LNCaP clone FGC (cell line): ENCODE measurements around the gene UBR4.
"Not testable (repeated sequence)": the region's sequence is repeated elsewhere in the genome, so short reads cannot be mapped to it uniquely, and the experiment has no call there.

Source experiments
- DNase-seq: peaks from one replicate; pipeline ENCODE4 v3.0.0-alpha.2; 2011; ENCODE audit warnings: low read depth
- H3K4me3 ChIP-seq: 2 replicates; pipeline ENCODE4 v1.5.1; 2011; ENCODE audit warnings: mild to moderate bottlenecking, low read depth, low read length, control low read depth
- TF ChIP-seq, protein P1 (sequence below): IDR thresholded peaks from 2 replicates; pipeline ENCODE4 v1.5.1; 2012; ENCODE audit warnings: mild to moderate bottlenecking; ENCODE audit not compliant: control insufficient read depth, insufficient read depth; ENCODE audit errors: extremely low read depth

Gene UBR4

DNA sequence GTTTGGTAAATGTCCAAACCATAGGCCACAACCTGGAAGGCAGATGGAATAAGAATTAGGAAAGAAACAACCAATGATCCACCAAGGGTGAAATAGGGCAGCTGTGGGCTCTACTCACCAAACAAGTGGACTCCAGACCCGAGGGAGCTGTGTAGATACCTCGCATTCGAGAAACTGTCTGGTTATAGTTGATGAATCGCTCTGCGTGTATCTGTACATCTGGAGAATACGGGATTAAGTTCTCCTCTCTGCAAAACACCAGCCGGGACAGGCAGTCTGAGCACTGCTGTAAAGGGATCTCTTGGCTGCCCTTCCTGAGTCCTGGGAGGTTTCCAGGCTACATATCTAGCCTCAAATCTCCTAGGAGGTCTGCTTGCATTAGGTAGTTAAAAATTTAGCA lies 9.4 kb upstream of the UBR4 start:
- TF ChIP-seq, protein P1, sequence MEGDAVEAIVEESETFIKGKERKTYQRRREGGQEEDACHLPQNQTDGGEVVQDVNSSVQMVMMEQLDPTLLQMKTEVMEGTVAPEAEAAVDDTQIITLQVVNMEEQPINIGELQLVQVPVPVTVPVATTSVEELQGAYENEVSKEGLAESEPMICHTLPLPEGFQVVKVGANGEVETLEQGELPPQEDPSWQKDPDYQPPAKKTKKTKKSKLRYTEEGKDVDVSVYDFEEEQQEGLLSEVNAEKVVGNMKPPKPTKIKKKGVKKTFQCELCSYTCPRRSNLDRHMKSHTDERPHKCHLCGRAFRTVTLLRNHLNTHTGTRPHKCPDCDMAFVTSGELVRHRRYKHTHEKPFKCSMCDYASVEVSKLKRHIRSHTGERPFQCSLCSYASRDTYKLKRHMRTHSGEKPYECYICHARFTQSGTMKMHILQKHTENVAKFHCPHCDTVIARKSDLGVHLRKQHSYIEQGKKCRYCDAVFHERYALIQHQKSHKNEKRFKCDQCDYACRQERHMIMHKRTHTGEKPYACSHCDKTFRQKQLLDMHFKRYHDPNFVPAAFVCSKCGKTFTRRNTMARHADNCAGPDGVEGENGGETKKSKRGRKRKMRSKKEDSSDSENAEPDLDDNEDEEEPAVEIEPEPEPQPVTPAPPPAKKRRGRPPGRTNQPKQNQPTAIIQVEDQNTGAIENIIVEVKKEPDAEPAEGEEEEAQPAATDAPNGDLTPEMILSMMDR = no peak
- no peak for DNase-seq
- no peak overlapping the region for H3K4me3 ChIP-seq

DNA sequence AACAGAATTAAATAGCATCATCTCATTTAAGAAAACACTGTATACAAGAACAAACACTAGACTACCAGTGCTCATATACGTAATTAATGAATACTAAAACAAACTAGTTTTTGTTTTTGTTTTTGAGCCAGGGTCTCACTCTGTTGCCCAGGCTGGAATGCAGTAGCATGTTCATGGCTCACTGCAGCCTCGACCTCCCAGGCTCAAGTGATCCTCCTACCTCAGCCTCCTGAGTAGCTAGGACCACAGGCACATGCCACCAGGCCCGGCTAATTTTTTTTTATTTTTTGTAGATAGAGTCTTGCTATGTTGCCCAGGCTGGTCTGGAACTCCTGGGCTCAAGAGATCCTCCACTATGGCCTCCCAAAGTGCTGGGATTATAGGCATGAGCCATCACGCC lies 6.5 kb upstream of the UBR4 start:
- not testable (repeated sequence) for DNase-seq, H3K4me3 ChIP-seq

DNA sequence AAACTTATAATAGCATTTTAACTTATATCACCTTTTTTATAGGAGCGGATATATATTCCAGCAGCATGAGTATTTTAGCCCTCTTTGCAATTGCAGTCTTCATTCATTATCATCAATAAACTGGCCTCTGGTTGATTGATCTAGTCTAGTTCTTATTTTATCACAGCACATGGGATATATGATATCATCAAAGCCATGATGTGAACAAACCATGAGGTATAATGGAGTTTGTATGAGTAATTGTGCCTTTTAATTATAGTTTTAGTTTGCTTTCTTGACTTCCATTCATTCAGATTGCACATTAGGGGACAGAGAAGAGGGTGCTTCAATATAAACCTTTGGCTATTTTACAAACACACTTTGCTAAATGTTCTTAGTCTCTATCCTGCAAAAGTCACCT lies 3.5 kb upstream of the UBR4 start:
- H3K4me3 ChIP-seq = no peak overlapping the region
- DNase-seq = no peak
- TF ChIP-seq, protein P1 = no peak

DNA sequence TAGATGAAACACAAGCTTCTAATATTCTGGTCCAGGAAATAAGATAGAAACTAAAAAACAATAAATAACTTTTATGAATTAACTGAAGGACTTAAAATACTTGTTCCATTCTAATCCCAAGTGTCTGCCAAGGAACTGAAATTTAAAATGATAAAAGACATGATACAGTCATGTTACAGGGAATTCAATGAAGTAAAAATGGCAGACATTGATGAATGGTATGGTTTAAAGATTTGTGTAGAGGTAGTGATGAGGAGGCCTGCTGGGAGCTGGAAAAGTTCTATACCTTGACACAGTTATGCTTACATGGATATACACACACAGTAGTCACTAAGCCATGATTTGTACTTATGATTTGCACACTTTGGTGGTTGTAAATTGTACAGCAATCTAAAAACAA lies 2.1 kb upstream of the UBR4 start:
- no peak overlapping the region for H3K4me3 ChIP-seq
- DNase-seq = no peak
- TF ChIP-seq, protein P1 = no peak

DNA sequence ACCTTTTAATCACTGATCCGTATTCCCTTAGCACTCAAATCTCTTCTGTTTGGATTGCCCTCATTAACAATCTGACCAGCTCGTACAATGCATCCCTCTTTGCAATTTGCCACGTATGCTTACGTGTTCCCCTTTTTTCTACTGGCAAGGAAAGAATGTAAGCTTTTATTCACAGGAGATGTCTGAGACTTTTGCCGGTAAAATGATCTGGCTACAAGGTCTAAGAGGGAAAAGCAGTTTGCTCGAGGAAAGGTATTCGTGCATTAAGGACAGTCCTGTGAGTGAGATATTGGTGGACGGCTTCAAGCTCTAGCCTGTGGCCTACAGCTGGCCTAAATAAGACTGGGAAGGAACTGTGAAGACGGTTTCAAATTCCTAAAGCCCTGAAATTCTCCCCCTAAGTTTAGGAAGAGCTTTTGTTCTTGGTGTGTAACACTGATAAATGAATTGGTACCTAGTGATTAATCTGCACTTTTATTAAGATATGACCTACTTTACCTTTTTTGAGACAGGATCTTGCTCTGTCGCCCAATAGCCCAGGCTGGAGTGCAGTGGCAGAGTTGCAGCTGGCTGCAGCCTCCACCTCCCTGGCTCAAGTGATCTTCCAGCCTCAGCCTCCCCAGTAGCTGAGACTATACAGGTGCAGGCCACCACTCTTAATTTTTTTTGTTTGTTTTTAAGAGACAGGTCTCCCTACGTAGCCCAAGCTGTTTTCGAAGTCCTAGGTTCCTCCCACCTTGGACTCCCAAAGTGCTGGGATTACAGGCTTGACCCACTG lies 895 bp upstream of the UBR4 start:
- no peak for DNase-seq
- TF ChIP-seq, protein P1 = no peak
- H3K4me3 ChIP-seq = peak overlapping the region; percentile 81

DNA sequence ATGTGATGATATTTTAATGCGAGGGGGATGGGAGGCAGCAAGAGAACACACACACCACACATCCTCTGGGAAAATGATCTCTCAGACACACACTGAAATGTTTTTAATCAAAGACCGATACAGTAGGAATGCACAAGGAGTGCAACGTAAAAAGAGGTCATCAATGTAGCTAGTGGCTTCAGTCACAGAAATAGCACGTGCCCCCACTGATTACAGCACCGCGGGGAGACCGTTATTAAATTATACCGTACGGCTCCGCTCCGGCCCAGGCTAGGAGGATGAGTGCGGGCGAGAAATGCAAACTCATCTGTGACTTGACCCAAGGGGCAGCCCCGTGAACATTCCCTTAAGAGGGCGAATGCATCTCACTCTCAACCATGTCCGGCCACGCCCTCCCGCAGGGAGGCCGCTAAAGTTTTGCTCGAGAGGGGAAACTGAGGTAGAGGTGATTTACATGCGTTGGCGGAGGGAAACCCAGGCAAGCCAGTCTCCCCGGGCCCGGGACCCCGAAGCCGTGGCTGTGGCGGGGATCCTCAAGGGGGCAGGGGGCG lies 552 bp downstream of the UBR4 start:
- H3K4me3 ChIP-seq = peak overlapping the region; percentile 81
- no peak for DNase-seq
- TF ChIP-seq, protein P1 = no peak

DNA sequence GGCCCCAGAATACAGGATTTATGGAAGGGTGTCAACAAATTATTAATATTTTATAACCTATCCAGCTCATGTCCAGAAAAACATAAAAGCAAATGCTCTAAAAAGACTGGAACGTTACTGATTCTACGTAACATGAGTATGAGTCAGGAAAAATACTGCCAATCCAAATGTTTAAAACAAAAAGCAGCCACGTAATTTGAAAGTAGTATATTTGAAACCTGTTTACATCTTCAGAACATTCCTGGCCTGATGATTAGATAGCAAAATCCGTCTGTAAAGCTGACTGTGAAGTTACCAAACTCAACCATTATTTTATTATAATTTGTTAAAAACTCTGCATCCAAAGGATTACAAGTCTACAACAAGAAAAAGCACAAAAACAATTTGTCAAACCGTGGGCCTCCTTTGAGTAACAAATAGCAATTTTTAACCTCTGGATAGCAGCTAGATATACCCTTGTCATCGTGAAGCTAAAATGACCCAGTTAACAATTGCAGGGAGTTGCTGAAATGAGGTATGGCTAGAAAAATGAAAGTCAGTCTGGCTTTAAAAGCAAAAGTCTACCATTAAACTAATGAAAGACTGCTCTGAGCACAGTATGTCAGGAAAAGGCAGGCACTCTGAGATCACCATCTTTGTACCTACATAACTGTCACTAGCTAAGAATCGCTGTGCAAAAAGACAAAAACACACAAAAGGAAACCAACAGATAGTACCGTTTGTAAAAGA lies 1.2 kb downstream of the UBR4 start:
- DNase-seq = no peak
- H3K4me3 ChIP-seq = peak overlapping the region; percentile 81
- TF ChIP-seq, protein P1 = no peak
